Right atrium auricular region (tissue), 2 donors: ENCODE results near the gene ASTL. TPM values are rescaled to one million over a fixed set of nuclear protein-coding genes. Genes with fewer than 3 reads are reported as not detected.

Experiments used
- DNase-seq: peaks from one replicate; pipeline ENCODE4 v3.0.0-alpha.2; 2019; ENCODE audit warnings: low spot score
- H3K27ac ChIP-seq, 2 donors: fragments of 200-600 bp; sonication (generic); 1 replicate in 1 of 2; 2 replicates in 1 of 2; pipeline ENCODE4 v1.5.1; 2016 to 2019
- H3K27me3 ChIP-seq, 2 donors: fragments of 200-600 bp; sonication (generic); one replicate each; pipeline versions ENCODE4 v1.5.1 to v1.6.0; 2017 to 2019
- H3K36me3 ChIP-seq: fragments of 200-600 bp; sonication (generic); one replicate; pipeline ENCODE4 v1.5.1; 2016
- H3K4me1 ChIP-seq, 2 donors: fragments of 200-600 bp; sonication (generic); one replicate each; pipeline versions ENCODE4 v1.5.1 to v1.6.0; 2017 to 2019
- H3K4me3 ChIP-seq, 2 donors: fragments of 200-600 bp; sonication (generic); 1 replicate in 1 of 2; 2 replicates in 1 of 2; pipeline ENCODE4 v1.5.1; 2017 to 2019; ENCODE audit warnings: mild to moderate bottlenecking in 1 of 2, moderate library complexity in 1 of 2
- H3K9me3 ChIP-seq, 2 donors: fragments of 200-600 bp; sonication (generic); one replicate each; pipeline ENCODE4 v1.5.1; 2019
- total RNA-seq, 2 donors: library from RNA; depleted of rRNA; stranded (reverse); fragments of >200 nt; gene quantifications; one replicate each; pipeline ENCODE4 v1.1.0, GENCODE V29; 2016
- TF ChIP-seq, protein P1 (sequence below), 2 donors: fragments of 200-600 bp; sonication (generic); IDR thresholded peaks; one replicate each; pipeline ENCODE4 v1.5.1; 2019; ENCODE audit warnings: antibody characterized with exemption in 2 of 2

The ASTL gene
- total RNA-seq, 2 donors from 2014 or later: not detected

DNA sequence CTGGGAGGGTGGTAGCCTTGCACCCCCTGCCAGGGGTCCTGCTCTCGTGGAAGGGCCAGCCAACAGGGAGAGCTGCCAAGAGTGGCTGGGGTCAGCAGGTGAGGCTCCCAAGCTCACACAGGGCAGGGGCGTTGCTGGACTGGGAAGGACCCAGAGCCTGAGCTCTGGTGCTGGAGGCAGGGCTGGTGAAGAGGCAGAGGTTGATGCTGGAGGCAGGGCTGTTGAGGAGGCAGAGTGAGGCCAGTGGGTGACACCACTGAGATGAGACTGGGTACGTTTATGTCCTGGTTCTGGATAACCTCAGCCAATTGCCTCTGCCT lies 29.0 kb downstream of the ASTL start:
- peak overlapping the region in 1 of 2 donors; percentile 24 for H3K4me3 ChIP-seq
- H3K27me3 ChIP-seq: no peaks in the 10 kb centered on the region
- no peak for DNase-seq
- no peaks in the 10 kb centered on the region for H3K36me3 ChIP-seq
- peak overlapping the region; percentile 46 to 65 for H3K27ac ChIP-seq
- TF ChIP-seq, protein P1, sequence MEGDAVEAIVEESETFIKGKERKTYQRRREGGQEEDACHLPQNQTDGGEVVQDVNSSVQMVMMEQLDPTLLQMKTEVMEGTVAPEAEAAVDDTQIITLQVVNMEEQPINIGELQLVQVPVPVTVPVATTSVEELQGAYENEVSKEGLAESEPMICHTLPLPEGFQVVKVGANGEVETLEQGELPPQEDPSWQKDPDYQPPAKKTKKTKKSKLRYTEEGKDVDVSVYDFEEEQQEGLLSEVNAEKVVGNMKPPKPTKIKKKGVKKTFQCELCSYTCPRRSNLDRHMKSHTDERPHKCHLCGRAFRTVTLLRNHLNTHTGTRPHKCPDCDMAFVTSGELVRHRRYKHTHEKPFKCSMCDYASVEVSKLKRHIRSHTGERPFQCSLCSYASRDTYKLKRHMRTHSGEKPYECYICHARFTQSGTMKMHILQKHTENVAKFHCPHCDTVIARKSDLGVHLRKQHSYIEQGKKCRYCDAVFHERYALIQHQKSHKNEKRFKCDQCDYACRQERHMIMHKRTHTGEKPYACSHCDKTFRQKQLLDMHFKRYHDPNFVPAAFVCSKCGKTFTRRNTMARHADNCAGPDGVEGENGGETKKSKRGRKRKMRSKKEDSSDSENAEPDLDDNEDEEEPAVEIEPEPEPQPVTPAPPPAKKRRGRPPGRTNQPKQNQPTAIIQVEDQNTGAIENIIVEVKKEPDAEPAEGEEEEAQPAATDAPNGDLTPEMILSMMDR (IDR thresholded peaks at IDR 0.05): no peak
- peaks cover 0 to 11% of the 10 kb centered on the region in 2 donors for H3K9me3 ChIP-seq
- peaks cover 0 to 35% of the 10 kb centered on the region in 2 donors for H3K4me1 ChIP-seq

DNA sequence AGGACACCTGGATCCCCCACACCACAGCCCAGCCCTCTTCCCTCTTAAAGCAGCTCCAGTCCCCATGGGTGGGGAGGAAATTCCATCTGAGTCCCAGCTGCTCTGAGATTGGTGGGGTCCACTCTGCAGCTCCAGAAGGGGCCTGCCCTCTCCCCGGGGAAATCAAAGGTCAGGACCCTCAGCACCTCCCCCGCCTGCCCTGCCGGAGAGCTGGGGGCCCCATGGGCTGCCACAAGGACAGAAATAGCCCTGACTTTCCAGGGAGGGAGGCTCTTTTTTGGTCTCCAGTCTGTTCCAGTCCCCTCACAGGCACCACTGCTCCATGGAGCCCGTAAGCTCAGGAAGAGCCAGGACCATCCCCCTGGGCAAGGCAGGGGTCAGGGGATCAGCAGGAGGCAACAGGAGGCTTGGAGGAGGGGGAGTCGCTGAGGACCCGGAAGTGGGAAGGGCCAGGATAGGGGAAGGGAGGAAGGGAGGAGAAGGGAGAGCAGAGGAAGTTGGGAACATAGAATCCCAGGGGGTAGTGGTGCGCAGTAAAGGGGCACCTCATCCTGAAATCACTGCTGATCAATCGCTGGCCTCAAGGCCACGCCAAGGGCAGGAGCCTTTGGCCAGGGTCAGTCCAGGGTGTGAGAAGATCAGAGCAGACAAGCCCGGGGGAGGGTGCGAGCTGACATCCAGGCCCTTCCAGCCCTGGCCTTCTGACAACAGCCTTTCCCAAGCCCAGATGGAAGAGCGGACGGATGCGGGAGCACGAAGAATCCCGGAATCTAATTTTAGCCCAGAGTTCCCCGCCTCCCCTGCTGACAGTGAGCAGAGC lies 29.6 kb downstream of the ASTL start:
- Histone ChIP-seq H3K4me3 (peak overlapping the region in 1 of 2 donors; percentile 24), H3K27ac (peak overlapping the region; percentile 46 to 65), H3K4me1 (peaks cover 0 to 41% of the 10 kb centered on the region in 2 donors), H3K27me3 (no peaks in the 10 kb centered on the region), H3K9me3 (peaks cover 0 to 11% of the 10 kb centered on the region in 2 donors), H3K36me3 (no peaks in the 10 kb centered on the region)
- no peak for DNase-seq
- TF ChIP-seq, protein P1 (IDR thresholded peaks at IDR 0.05): no peak

DNA sequence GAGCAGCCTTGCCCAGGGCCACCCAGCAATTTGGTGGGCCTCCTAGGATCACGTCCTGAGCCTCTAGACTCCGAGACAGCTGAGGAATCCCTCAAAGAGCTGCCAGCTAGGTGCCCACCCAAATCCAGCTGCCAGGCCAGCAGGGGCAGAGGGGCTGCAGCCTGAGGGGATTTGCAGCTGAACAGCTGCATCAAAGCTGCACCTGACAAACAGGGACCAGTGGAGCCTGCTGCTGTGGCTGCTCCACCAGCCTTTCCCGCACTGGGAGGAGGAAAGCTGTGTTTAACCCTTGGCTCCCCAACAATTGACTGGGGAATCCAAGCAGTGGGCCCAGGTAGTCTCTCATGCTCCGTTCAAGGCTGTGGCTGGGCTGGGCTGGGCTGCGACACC lies 30.2 kb downstream of the ASTL start:
- H3K9me3 ChIP-seq: peaks cover 0 to 11% of the 10 kb centered on the region in 2 donors
- peaks cover 0 to 46% of the 10 kb centered on the region in 2 donors for H3K4me1 ChIP-seq
- H3K27ac ChIP-seq: peak overlapping the region in 1 of 2 donors; percentile 65
- no peak overlapping the region for H3K4me3 ChIP-seq
- no peak for DNase-seq
- TF ChIP-seq, protein P1 (IDR thresholded peaks at IDR 0.05): no peak
- H3K36me3 ChIP-seq: no peaks in the 10 kb centered on the region
- H3K27me3 ChIP-seq: no peaks in the 10 kb centered on the region

DNA sequence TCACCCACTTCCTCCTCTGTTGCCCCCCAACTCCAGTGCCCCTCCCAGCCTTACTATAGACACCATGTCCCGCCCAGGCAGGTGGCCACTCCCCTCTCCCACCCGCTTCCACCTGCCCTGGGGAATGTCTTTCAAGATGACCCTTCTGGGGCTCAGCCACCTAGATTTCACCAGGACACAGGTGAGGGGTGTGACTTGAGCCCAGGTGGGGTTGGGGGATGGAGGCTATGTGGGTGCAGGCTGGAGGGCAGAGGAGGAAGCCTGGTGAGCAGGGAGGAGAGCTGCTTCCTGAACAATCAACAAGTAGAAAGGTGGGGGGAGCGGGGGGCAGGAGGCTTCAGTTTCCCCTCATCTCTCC lies 30.6 kb downstream of the ASTL start:
- peaks cover 0 to 50% of the 10 kb centered on the region in 2 donors for H3K4me1 ChIP-seq
- H3K9me3 ChIP-seq: peaks cover 0 to 11% of the 10 kb centered on the region in 2 donors
- no peaks in the 10 kb centered on the region for H3K36me3 ChIP-seq
- no peak for DNase-seq
- H3K27me3 ChIP-seq: no peaks in the 10 kb centered on the region
- no peak overlapping the region for H3K4me3 ChIP-seq
- no peak overlapping the region for H3K27ac ChIP-seq
- TF ChIP-seq, protein P1 (IDR thresholded peaks at IDR 0.05): no peak

DNA sequence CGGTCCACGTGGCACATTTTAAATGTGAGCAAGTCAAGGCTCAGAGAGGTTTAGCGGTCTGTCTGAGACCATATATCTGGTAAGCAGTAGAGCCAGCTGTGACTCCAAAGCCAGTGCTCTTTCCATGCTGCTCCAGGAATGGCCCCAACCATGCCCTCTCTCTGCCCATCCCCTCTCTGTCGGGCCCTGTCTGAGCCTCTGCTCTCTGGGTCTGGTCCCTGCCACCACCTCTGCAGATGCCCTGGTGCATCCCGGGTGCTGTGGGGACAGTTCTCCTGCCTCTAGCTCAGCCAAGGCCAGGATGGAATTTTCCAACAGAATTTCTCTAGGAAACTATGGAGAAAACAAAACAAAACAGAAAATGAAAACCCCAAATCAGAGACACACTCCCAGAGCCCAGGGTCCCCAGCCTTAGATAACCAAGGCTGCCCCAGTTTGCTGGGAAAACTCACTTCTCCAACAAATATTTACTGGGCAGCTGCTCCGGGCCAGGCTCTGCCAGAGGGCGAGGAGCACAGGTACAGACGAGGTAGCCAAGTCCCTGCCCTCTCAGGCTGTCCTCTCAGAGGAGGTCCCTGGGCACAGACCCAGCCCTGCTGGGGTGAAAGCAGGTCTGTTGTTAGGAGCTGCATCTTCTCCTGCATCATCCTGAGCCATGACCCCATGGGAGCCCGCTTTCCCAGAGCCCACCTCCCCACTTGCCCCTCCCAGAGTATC lies 31.2 kb downstream of the ASTL start:
- Histone ChIP-seq H3K27me3 (no peaks in the 10 kb centered on the region), H3K27ac (no peak overlapping the region), H3K4me1 (peaks cover 0 to 50% of the 10 kb centered on the region in 2 donors), H3K9me3 (peaks cover 0 to 11% of the 10 kb centered on the region in 2 donors), H3K4me3 (no peak overlapping the region), H3K36me3 (no peaks in the 10 kb centered on the region)
- no peak for DNase-seq
- TF ChIP-seq, protein P1 (IDR thresholded peaks at IDR 0.05): no peak
